ENCODE measurements around the gene C1QB. TPM values are rescaled to one million over a fixed set of nuclear protein-coding genes. Genes with fewer than 3 reads are reported as not detected.
A peak's percentile ranks its signal among the peaks of the same experiment; 100 is the strongest.

C1QB gene
- 10 to 100 TPM in 1 of 4 donors, 1 to 10 TPM in 3; 6.9 to 10.9 (median 9.1) TPM for polyA plus RNA-seq (ENCODE audit: insufficient read length in 4 of 4)

- DNase-seq (ENCODE audit: low read depth in 4 of 4, low spot score in 3 of 4): no peak
Observed at GRCh38 chr1:22652881-22653316, at the start of gene C1QB. Gene C1QB, plus strand, starts transcription at chr1:22653236. Its CDS starts 6,227 bp downstream, at chr1:22659463.

- no peak for DNase-seq (ENCODE audit: low read depth in 4 of 4, low spot score in 3 of 4)
Observed at GRCh38 chr1:22606161-22606560, 46.9 kb upstream of the C1QB start.

DNA sequence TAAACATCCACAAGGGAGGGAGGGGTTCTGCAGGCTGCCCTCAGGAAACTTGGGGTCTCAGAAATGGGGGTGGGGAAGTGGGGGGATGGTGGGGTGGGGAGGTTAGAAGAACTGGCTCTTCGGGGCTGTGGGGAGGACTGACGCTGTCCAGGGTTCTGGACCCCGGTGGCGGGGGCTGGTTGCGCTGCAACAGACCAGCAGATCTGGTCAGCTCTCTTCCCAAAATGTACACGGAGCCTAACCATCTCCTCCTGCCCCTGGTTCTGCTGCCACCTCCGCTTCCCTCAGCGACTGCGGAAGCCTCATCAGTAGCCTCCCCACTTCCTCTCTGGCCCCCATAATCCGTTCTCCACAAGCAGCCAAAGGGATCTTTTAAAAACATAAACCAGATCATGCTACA, 45.9 kb upstream of the C1QB start:
- DNase-seq (ENCODE audit: low read depth in 4 of 4, low spot score in 3 of 4): no peak

GRCh38 chr1:22608361-22608760, 44.7 kb upstream of the C1QB start:
- no peak for DNase-seq (ENCODE audit: low read depth in 4 of 4, low spot score in 3 of 4)

GRCh38 chr1:22609291-22609690, 43.7 kb upstream of the C1QB start:
- DNase-seq (ENCODE audit: low read depth in 4 of 4, low spot score in 3 of 4): no peak

DNA sequence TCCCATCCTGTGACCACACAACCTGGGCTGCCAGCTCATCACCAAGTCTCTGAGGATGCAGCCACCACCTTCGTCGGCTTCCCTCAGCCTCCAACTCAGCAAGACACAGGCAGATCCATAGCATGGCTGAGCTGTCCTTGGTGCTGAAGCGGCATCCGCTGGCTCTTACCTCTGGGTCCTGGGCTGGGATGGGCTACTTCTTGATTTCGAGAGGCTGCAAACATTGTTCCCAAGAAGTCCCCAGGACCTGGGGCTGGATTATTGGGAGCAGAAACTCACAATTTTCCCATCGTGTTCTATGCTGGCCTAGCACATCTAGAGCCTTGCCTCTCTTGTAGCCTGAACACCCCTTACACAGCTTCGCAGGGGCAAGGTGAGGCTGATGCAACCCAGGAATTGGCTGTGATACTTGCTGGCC, 41.5 kb upstream of the C1QB start:
- peak; percentile 64 to 73 (median 69) for DNase-seq (ENCODE audit: low read depth in 4 of 4, low spot score in 3 of 4)

DNA sequence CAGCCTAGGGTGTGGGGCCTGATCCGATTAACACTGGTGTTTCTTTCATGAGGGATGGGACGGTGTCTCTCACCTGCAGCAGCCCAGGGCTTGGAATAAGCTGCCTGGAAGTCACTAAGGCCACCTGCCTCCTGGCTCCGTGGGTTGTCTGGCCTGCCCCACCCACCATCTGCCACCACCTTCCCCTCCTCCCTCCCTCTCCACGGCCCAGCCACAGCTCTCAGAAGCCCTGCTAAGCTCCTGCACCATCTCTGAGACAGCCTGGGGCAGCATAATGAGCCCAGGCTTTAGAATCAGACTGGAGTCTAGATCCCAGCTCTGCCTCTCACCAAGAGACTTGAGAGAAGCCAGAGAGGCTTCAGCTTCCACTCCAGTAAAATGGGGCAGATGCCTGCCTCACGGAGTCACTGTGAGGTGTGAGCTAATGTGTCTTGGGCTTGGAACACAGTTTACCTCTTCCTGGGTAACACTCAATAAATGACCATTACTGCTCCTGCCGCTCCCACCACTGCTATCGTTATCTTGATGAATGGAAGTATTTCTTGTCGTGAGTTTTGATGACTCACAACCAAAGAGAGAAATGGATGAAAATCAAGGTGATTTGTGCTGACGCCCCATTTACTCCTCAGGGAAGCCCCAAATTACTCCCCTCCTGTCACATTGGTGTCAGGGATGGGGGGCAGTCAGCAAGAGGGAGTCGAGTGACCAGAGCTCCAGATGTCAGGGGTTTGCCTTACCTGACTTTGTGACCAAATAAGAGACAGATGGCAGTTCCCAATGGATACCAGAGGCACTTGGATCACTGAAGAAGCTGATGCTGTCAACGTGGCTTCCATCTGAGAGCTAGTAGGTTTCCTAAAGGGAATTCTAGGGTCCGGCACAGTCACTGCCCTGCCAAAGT, 40.1 kb upstream of the C1QB start:
- DNase-seq (ENCODE audit: low read depth in 4 of 4, low spot score in 3 of 4): no peak

GRCh38 chr1:22613572-22613918, 39.5 kb upstream of the C1QB start:
- no peak for DNase-seq (ENCODE audit: low read depth in 4 of 4, low spot score in 3 of 4)

GRCh38 chr1:22613951-22614350, 39.1 kb upstream of the C1QB start:
- no peak for DNase-seq (ENCODE audit: low read depth in 4 of 4, low spot score in 3 of 4)

- no peak for DNase-seq (ENCODE audit: low read depth in 4 of 4, low spot score in 3 of 4)
Observed at GRCh38 chr1:22615886-22616285, 37.1 kb upstream of the C1QB start.

DNA sequence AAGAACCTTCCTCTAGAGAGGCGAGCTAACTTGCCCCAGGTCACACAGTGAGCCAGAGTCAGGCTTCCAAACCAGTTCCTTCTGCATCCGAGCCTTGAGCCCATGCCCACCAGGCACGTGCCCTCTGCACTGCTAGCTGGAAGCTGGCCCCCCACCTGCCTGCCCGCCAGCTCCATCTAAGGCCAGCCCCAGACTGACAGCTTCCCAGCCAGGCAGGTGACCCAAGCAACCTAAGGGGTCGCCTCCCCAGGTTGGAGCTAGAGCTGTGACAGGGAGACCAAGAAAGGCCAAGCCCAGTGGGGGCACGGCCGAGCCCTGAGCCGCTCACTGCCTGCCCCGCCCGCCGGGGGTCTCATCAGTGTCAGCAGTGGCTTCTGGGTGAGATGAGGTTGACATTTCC, 36.5 kb upstream of the C1QB start:
- no peak for DNase-seq (ENCODE audit: low read depth in 4 of 4, low spot score in 3 of 4)

GRCh38 chr1:22618056-22618455, 35.0 kb upstream of the C1QB start:
- no peak for DNase-seq (ENCODE audit: low read depth in 4 of 4, low spot score in 3 of 4)

- no peak for DNase-seq (ENCODE audit: low read depth in 4 of 4, low spot score in 3 of 4)
Observed at GRCh38 chr1:22619252-22619651, 33.8 kb upstream of the C1QB start.

- DNase-seq (ENCODE audit: low read depth in 4 of 4, low spot score in 3 of 4): no peak
Observed at GRCh38 chr1:22619798-22620197, 33.2 kb upstream of the C1QB start.

GRCh38 chr1:22621761-22622160, 31.3 kb upstream of the C1QB start:
- no peak for DNase-seq (ENCODE audit: low read depth in 4 of 4, low spot score in 3 of 4)

DNA sequence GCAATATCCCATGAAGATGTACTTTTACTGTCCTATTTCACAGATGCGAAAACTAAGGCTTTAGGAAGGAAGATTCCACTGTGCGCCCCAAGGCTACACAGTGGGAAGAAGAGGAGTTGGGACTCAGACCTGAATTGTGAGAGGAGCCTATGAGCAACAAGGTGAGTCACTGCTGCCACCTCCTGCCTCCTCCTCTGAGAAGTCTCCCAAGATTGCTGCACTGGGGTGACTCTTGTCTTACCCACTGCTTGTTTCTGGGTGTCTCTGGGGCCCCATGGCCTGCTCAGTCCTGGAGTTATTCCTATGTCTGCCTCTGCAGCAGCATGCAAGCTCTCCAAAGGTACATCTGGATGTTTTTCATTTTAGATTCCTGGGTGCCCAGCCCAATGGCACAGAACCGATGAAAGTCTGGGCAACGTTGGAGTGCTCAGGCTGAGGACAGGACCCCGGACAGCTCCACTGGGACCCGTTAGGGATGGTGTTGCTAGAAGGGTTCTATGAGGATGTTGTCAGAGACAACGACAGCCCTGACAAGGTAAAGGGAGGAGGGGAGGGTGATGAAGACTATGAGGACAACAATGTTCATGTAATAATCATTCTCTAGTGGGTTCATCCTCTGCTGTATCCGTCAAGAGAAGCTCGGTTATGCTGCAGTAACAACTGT, 27.6 kb upstream of the C1QB start:
- DNase-seq (ENCODE audit: low read depth in 4 of 4, low spot score in 3 of 4): peak in 1 of 4 donors; percentile 16

DNA sequence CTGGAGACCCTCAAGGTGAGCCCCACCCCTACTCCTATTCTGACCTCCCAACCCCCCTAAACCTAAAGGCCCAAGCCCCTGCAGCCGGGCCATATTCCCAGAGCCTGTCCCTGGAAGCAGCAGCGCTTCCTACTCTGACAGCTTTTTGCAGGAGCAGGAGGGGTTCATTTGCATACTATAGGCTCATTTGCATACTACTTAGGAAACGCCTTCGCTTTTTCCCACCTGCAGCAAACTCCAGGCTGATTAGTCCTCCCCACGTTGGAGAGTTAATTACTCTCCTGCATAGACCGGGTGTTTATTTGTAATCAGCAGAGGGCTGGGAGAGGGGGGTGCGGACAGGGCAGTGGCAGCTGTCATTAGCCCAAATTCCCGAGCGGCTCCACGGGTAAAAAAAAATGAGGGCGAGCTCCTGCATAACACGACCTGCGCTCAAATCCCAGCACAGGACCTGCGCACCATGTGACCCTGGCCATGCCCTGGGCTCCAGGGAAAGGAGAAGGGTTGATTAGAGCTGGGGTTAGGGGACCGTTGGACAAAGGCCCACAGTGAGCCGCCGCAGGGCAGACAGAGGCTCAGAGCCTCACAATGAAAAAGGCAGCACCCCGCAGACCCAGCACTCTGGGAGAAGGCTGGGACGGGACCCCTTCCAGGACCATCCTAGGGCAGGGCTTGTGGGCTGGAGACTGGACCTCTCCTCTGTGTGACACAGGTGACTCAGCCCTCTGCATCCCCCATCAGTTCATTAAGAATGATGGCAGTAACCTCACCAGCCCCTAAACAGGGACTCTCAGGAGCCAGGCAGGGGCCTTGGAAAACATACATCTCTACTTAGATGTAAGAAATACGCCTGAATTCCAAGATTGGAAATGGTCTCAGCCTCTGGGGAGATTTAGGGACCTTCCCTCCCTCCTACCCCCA, 26.5 kb upstream of the C1QB start:
- no peak for DNase-seq (ENCODE audit: low read depth in 4 of 4, low spot score in 3 of 4)

GRCh38 chr1:22627331-22627730, 25.7 kb upstream of the C1QB start:
- no peak for DNase-seq (ENCODE audit: low read depth in 4 of 4, low spot score in 3 of 4)

GRCh38 chr1:22628698-22629444, 24.2 kb upstream of the C1QB start:
- no peak for DNase-seq (ENCODE audit: low read depth in 4 of 4, low spot score in 3 of 4)

DNA sequence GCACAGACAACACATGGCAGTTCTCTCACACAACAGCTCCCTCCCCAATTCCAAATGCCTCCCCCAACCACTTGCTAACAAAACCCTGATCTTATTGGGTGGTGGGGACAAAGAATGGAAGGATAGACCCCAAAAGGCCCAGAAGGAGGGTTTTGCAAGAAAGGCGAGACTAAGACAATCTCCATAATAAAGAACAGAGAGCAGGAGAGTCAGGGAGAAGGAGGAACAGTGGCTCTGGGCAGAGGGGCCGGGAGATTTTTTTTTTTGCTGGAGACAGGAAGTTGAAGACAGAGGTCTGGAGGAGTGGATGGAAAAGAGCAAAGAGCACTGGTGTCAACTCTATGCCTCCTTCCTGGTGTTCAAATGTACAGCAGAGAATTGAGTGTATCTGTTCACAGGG, 23.1 kb upstream of the C1QB start:
- no peak for DNase-seq (ENCODE audit: low read depth in 4 of 4, low spot score in 3 of 4)
